ENCODE measurements around the gene SUGCT. TPM values are rescaled to one million over a fixed set of nuclear protein-coding genes. Genes with fewer than 3 reads are reported as not detected.

The SUGCT gene
- total and polyA plus RNA-seq, 7 donors, result 2.4 to 7.3 (median 3.2) TPM

DNA sequence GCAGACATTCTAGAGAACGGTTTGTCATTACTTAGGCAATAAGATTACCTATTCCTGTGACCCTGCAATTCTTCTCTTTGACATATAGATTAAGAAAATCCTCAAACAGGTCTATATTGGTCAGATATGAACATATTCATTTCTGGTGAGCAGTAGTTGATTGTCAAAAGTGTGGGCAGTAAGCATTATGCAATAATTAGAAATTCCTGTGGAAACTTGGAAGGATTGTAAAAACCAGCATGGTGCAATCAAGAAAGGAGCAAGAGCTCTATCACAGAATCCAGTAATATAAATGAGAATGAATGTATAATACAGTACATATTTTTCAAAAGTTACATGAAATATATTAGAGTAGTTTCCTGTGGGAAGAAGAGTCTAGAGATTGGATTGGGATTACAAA, 406.5 kb downstream of the SUGCT start:
- no peak overlapping the region for H3K4me3 ChIP-seq
- DNase-seq, result no peak
- 91 to 95% (median 91%) methylated on average over 1 of the region's 1 CpG for WGBS, 3 donors
- ATAC-seq, result no peak
- H3K36me3 ChIP-seq (ENCODE audit: insufficient read depth in 1 of 2, low read depth in 1 of 2), result no peaks in the 10 kb centered on the region
- H3K27ac ChIP-seq, result no peak overlapping the region
- intact Hi-C loops (cut with DNase I), result no loop called here
- no peaks in the 10 kb centered on the region for H3K27me3 ChIP-seq (ENCODE audit: insufficient read depth in 3 of 3, low read length in 2 of 3)
- TF ChIP-seq, protein P1, sequence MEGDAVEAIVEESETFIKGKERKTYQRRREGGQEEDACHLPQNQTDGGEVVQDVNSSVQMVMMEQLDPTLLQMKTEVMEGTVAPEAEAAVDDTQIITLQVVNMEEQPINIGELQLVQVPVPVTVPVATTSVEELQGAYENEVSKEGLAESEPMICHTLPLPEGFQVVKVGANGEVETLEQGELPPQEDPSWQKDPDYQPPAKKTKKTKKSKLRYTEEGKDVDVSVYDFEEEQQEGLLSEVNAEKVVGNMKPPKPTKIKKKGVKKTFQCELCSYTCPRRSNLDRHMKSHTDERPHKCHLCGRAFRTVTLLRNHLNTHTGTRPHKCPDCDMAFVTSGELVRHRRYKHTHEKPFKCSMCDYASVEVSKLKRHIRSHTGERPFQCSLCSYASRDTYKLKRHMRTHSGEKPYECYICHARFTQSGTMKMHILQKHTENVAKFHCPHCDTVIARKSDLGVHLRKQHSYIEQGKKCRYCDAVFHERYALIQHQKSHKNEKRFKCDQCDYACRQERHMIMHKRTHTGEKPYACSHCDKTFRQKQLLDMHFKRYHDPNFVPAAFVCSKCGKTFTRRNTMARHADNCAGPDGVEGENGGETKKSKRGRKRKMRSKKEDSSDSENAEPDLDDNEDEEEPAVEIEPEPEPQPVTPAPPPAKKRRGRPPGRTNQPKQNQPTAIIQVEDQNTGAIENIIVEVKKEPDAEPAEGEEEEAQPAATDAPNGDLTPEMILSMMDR (IDR thresholded peaks at IDR 0.05), result no peak
- no peaks in the 10 kb centered on the region for H3K4me1 ChIP-seq
- H3K9me3 ChIP-seq, result no peaks in the 10 kb centered on the region

DNA sequence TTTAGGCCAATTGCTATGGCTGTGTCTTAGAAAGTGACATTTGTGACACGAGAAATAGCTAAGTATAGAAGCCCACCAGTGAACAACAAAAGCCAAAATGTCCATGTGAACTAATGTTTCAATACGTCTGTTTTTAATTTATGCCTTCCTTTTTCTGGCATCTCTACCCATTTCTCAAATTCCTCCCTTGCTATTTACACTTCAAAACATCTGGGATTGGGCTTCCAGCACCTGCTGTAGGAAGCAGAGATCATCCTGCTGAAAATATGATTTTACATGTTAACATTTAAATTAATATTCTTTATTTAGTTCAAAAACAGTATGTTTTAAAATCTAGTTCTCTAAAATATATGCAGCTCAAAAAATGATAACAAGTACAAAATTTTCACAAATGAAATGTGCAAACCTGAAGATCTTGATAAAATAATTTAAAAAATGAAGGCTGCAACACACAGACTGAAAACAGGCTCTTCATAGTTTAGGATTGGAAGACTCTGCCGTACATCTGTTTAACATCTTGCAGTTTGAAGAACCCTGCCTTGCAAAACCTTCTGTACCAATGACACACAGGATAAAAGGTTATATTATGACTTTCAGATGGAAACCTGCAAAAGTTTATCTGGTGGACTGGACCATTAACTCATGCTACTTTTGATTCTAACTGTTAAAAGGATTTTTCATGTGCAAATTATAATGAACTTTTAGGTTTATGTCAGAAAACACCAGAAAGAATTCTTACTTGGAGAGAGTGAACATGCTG, 408.4 kb downstream of the SUGCT start:
- no peaks in the 10 kb centered on the region for H3K9me3 ChIP-seq
- intact Hi-C loops (cut with DNase I), result no loop called here
- no peaks in the 10 kb centered on the region for H3K27me3 ChIP-seq (ENCODE audit: insufficient read depth in 3 of 3, low read length in 2 of 3)
- WGBS, 3 donors, result 31 to 44% (median 42%) methylated on average over 3 of the region's 3 CpGs
- ATAC-seq (no peak), DNase-seq (no peak)
- H3K4me1 ChIP-seq, result no peaks in the 10 kb centered on the region
- H3K4me3 ChIP-seq, result no peak overlapping the region
- no peaks in the 10 kb centered on the region for H3K36me3 ChIP-seq (ENCODE audit: insufficient read depth in 1 of 2, low read depth in 1 of 2)
- no peak overlapping the region for H3K27ac ChIP-seq
- TF ChIP-seq, protein P1 (IDR thresholded peaks at IDR 0.05), result no peak

DNA sequence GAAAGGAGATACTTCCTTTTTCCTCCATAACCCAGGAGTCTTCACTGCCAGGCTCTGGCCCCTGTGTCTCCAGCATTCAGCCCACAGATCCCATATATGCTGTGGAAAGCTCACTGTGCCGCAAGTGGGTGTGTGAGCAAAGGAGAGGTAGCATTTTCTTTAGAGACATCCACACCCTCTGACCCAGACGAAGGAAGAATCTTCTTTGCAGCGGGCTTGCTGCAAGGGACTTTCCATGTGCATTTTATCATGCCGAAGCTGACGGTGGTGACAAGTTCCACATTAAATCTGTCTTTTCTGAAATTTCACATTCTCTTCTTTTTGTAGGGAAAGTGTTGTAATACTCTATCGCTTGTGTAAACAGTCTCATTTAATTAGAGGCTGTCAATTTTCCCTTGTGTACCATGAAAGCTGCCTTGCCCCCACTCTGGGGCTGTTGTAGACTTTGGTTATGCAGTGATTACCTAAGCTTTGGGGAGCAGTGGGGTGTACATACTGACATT, 409.5 kb downstream of the SUGCT start:
- ATAC-seq, result no peak
- Histone ChIP-seq H3K4me3 (no peak overlapping the region), H3K4me1 (no peaks in the 10 kb centered on the region), H3K9me3 (no peaks in the 10 kb centered on the region), H3K27me3 (ENCODE audit: insufficient read depth in 3 of 3, low read length in 2 of 3) (no peaks in the 10 kb centered on the region), H3K36me3 (ENCODE audit: insufficient read depth in 1 of 2, low read depth in 1 of 2) (no peaks in the 10 kb centered on the region), H3K27ac (no peak overlapping the region)
- TF ChIP-seq, protein P1 (IDR thresholded peaks at IDR 0.05), result no peak
- intact Hi-C loops (cut with DNase I), result no loop called here
- WGBS, 3 donors, result 68 to 77% (median 71%) methylated on average over 6 of the region's 6 CpGs
- DNase-seq, result no peak

GRCh38 chr7:40544871-40545303, 410.1 kb downstream of the SUGCT start:
- DNase-seq, result no peak
- 59 to 75% (median 74%) methylated on average over 1 of the region's 1 CpG for WGBS, 3 donors

More at GRCh38 chr7:40544871-40545303, 410.1 kb downstream of the SUGCT start:
- H3K4me1 ChIP-seq, result no peaks in the 10 kb centered on the region
- H3K4me3 ChIP-seq, result no peak overlapping the region
- intact Hi-C loops (cut with DNase I), result no loop called here
- H3K9me3 ChIP-seq, result no peaks in the 10 kb centered on the region
- H3K36me3 ChIP-seq (ENCODE audit: insufficient read depth in 1 of 2, low read depth in 1 of 2), result no peaks in the 10 kb centered on the region
- TF ChIP-seq, protein P1 (IDR thresholded peaks at IDR 0.05), result no peak
- H3K27me3 ChIP-seq (ENCODE audit: insufficient read depth in 3 of 3, low read length in 2 of 3), result no peaks in the 10 kb centered on the region
- ATAC-seq, result no peak
- H3K27ac ChIP-seq, result no peak overlapping the region
